Islet precursor cell (in vitro differentiated cells): ENCODE results near the gene MMP26.

Experiments
- DNase-seq: peaks from one replicate; pipeline ENCODE4 v3.0.0-alpha.2; 2018

MMP26 gene

GRCh38 chr11:4727171-4727570 is 22.6 kb downstream of the MMP26 start:
- DNase-seq = no peak

- no peak for DNase-seq
Measured at GRCh38 chr11:4740735-4741134, 36.2 kb downstream of the MMP26 start.

GRCh38 chr11:4748438-4748837 is 43.9 kb downstream of the MMP26 start:
- no peak for DNase-seq

DNA sequence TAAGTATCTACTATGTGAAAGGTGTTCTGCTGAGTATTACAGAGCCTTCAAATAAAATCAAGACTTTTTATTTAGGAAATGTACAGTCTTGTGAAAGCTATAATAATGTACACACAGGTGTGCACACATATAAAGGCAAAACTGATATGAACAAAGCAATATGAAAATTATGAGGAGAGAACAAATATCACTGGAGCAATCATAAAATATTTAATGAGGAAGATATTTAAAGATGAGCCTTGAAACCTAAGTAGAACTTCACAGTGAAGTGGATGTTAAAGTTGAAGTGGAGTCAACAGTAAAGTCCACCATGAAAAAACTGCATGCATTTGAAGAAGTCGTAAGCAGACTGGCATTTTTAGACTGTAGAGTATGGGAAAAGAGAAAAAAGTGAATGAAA is 46.6 kb downstream of the MMP26 start:
- DNase-seq = no peak
